ENCODE measurements around the gene SMARCE1.
A peak's percentile ranks its signal among the peaks of the same experiment; 100 is the strongest.

SMARCE1 gene

GRCh38 chr17:40645291-40645690, 2.3 kb downstream of the SMARCE1 start:
- no peak for DNase-seq

- DNase-seq = no peak
Observed at GRCh38 chr17:40637931-40638330, 9.7 kb downstream of the SMARCE1 start.

- DNase-seq = no peak
Observed at GRCh38 chr17:40633871-40634270, 13.7 kb downstream of the SMARCE1 start.

DNA sequence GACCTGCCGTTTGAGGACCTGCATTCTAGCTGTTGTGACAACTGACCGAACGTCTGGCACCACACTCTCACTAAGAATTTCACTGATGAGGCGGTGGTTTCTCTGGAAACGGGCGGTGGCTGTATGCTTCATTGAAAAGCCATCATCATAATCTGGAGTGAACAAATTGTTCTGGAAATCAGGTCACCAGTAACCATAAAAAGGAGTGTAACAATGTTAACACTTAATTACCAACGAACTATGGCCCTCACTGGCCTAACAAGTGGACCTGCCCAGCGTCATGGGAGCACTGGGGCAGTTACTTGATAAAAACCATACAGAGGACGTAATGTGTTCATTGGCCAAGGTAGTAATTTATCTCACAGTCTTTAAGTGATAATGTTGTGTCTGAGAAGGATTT, 15.4 kb downstream of the SMARCE1 start:
- no peak for DNase-seq

GRCh38 chr17:40629842-40630241, 17.8 kb downstream of the SMARCE1 start:
- DNase-seq = no peak

DNA sequence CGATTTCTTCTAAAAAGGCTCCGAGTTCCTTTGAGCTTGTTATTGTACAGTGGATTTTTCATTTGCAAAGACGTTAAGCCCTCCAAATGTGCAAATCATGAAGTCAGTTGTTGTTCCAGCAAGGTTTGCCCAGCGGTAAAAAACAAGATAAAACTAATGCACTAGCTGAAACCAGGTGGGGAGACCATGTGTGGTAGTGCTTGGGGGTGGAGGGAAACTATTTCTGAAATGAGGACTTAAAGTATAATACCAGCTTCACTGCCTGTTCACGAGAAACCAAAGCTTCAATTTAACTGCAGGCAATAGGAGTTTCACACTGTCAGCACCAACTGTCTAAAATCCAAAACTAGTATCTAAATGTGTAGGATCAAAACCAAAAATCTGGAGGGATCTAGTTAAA, 22.3 kb downstream of the SMARCE1 start:
- no peak for DNase-seq

DNA sequence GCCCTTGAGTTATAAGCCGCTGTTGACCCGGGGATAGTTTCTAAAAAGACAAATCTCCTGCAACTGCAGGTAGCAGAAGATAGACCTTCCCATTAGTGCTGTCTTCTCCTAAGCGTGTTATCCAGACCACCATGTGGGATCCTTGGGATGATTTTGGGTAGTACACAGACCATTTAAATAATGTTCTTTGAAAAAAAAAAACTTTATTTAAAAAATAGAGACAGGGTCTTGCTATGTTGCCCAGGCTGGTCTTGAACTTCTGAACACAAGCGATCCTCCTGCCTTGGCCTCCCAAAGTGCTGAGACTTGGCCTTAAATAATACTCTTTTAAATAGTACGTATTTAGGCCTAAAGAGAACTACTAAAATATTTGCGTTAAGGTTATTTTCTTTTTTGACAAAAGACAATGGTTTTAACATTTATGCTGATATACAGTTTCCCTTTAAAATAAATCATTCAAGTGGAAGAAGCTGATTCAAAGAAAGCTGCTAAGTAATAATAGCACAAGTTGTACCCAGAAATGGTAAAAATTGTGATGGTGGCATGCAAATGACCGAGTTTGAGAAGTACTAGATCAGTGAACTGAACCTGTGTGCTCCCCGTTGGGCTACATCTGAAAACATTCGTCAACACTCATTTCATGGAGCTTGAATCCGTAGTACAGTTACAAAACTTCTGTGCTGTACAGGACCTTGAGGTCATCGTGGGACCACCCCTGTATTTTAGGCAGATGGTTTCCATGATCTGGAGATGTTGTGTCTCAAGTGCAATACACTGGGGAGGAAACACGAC, 24.0 kb downstream of the SMARCE1 start:
- no peak for DNase-seq

GRCh38 chr17:40622509-40622928, 25.1 kb downstream of the SMARCE1 start:
- peak; percentile 68 for DNase-seq

GRCh38 chr17:40621578-40621977, 26.0 kb downstream of the SMARCE1 start:
- no peak for DNase-seq

GRCh38 chr17:40621019-40621418, 26.6 kb downstream of the SMARCE1 start:
- no peak for DNase-seq

GRCh38 chr17:40618754-40619625, 28.6 kb downstream of the SMARCE1 start:
- DNase-seq = no peak

DNA sequence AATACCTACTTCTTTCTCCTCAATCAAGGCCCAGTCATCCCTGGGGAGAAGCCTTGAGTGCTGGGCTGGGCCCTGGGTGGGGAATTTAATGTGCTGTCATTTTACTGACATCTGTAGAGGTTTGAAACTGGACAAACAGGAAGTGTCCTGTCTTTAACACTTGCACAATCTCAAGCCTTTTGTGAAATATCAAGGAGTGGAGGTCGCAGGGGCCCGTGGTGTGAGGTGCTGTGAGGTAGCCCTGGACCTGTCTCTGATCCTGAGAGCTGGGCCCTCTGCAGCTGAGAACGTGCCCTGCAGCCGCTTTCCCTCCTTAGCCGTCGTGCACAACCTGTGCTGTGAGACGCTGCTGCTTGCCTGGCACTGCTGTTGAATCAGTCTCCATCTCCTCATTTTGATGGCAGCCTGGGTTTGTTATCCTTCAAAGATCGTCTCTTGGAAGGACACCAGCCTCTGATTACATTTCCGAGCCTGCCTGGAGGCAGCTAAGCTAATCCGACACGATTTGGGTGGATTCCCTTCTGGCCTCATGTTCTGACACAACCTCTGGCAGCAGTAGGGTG, 29.9 kb downstream of the SMARCE1 start:
- no peak for DNase-seq

- no peak for DNase-seq
Observed at GRCh38 chr17:40616592-40616991, 31.0 kb downstream of the SMARCE1 start.

GRCh38 chr17:40615841-40616476, 31.7 kb downstream of the SMARCE1 start:
- DNase-seq = no peak

DNA sequence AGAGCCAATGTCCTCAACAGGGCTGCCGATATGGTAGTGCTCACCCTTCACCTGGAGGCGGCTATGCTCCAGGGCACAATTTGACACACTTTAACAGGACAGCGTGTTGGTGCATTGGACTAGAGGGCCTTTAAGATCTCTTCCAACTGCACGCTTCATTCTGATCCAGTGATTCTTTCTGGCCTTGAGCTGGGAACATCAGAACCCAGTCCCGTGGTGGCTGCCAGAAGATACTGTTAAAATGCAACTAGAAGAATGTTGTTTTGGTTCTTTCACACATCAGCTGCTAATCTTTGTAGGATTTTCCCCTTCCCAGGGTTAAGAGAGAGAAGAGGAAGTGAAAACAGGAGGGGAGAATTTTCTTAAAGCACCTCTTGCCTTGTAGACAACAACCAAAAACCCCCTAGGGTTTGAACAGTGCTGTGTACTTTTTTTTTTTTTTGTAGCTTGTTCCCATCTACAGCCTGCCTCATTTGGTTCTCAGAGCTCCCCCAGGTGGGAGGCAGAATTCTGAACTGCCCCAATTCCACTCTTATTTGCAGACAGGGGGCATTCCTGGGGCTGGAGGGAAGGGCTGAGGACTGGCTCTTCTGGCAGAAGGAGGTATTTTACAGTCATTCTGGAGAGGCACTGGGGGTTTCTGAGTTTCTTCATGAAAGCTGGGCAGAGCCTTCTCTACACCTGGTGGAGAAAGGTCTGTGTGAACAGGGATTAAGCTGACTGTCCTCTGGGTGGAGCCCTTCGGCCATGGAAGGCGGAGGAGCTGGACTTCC, 32.4 kb downstream of the SMARCE1 start:
- peak; percentile 24 for DNase-seq

GRCh38 chr17:40614431-40615067, 33.1 kb downstream of the SMARCE1 start:
- DNase-seq = no peak

GRCh38 chr17:40613467-40614154, 34.0 kb downstream of the SMARCE1 start:
- DNase-seq = no peak

- no peak for DNase-seq
Observed at GRCh38 chr17:40612599-40613244, 34.9 kb downstream of the SMARCE1 start.

DNA sequence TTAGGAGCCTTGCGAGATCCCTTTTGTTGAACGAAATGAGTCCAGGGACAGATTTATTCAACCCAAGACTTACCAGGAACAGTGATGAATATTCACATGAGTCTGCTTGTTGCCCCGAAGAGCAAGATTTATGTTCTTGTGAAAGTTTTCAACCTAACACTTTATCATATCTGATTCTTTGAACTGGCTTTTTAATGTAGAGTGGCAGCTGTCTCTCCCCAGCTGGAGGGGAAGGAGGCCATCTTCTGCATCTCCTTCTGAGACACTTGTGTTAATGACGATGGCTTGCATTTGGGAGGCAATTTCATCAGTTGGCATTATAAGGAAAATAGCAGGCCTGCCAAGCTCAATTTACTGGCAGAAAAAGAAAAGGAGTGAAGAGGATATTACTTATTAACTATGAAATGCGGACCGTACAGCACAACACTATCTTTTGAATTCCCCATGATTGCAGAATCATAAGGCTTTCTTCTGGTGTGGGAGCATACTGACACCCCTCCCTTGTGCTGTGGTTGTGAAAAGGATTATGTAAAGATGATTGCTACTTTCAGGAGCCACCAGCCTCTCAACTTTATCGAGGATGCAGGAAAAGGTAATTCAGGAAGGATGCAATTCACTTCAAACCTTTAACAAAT, 35.7 kb downstream of the SMARCE1 start:
- no peak for DNase-seq

GRCh38 chr17:40610359-40610758, 37.3 kb downstream of the SMARCE1 start:
- no peak for DNase-seq

All from hematopoietic multipotent progenitor cell treated with erythropoietin and hydrocortisone succinate and interleukin-3 and kit ligand, for 4 days (in vitro differentiated cells).